Liver (tissue), 9 donors: ENCODE measurements around the gene SPOP. TPM values are rescaled to one million over a fixed set of nuclear protein-coding genes. Genes with fewer than 3 reads are reported as not detected.

Experiments used
- DNase-seq: peaks from one replicate; pipeline ENCODE4 v3.0.0-alpha.2; 2017; ENCODE audit warnings: low spot score
- H3K27ac ChIP-seq, 2 donors: one replicate each; pipeline ENCODE4 v1.7.0; 2013; ENCODE audit warnings: inconsistent platforms in 2 of 2, low read length in 2 of 2, control low read depth in 1 of 2, low read depth in 1 of 2, mild to moderate bottlenecking in 1 of 2
- H3K27me3 ChIP-seq, 4 donors: one replicate each; pipeline versions ENCODE4 v1.6.1 to v1.7.0; 2013; ENCODE audit warnings: low read length in 3 of 4, inconsistent platforms in 1 of 4, mild to moderate bottlenecking in 1 of 4, moderate library complexity in 1 of 4; ENCODE audit not compliant: control insufficient read depth in 4 of 4, insufficient read depth in 4 of 4
- H3K36me3 ChIP-seq, 4 donors: one replicate each; pipeline versions ENCODE4 v1.6.1 to v1.7.0; 2013; ENCODE audit warnings: low read length in 3 of 4, mild to moderate bottlenecking in 3 of 4, low read depth in 1 of 4, moderate library complexity in 1 of 4; ENCODE audit not compliant: control insufficient read depth in 4 of 4, insufficient read depth in 3 of 4
- H3K4me1 ChIP-seq, 4 donors: one replicate each; pipeline versions ENCODE4 v1.6.1 to v1.7.0; 2013; ENCODE audit warnings: low read length in 3 of 4, mild to moderate bottlenecking in 3 of 4, moderate library complexity in 1 of 4; ENCODE audit not compliant: control insufficient read depth in 4 of 4, insufficient read depth in 4 of 4
- H3K4me3 ChIP-seq, 3 donors: one replicate each; pipeline versions ENCODE4 v1.6.1 to v1.7.0; 2013; ENCODE audit warnings: low read length in 3 of 3, control low read depth in 1 of 3, low read depth in 1 of 3, mild to moderate bottlenecking in 1 of 3
- H3K9ac ChIP-seq, 2 donors: one replicate each; pipeline ENCODE4 v1.7.0; 2013; ENCODE audit warnings: low read length in 2 of 2, mild to moderate bottlenecking in 2 of 2, moderate library complexity in 2 of 2, control low read depth in 1 of 2, low read depth in 1 of 2
- H3K9me3 ChIP-seq, 4 donors: one replicate each; pipeline versions ENCODE4 v1.6.1 to v1.7.0; 2013; ENCODE audit warnings: low read length in 3 of 4; ENCODE audit not compliant: control insufficient read depth in 4 of 4
- ATF3 ChIP-seq: IDR thresholded peaks from 2 replicates; pipeline ENCODE4 v1.6.1; 2016; ENCODE audit warnings: antibody characterized with exemption
- EGR1 ChIP-seq, 2 donors: IDR thresholded peaks; 2 replicates each; pipeline ENCODE4 v1.6.1; 2016 to 2018; ENCODE audit warnings: antibody characterized with exemption in 2 of 2, low read depth in 2 of 2
- FOXA1 ChIP-seq: IDR thresholded peaks from 2 replicates; pipeline ENCODE4 v1.6.1; 2016; ENCODE audit warnings: antibody characterized with exemption
- FOXA2 ChIP-seq: IDR thresholded peaks from 2 replicates; pipeline ENCODE4 v1.6.1; 2016; ENCODE audit warnings: antibody characterized with exemption
- HNF4A ChIP-seq, 2 donors: conservative IDR thresholded peaks; 2 replicates each; pipeline ENCODE4 v1.6.1; 2016; ENCODE audit warnings: antibody characterized with exemption in 2 of 2, mild to moderate bottlenecking in 2 of 2
- HNF4G ChIP-seq: IDR thresholded peaks from 2 replicates; pipeline ENCODE4 v1.6.1; 2016; ENCODE audit warnings: antibody characterized with exemption
- JUND ChIP-seq, 2 donors: IDR thresholded peaks; 2 replicates each; pipeline ENCODE4 v1.6.1; 2016; ENCODE audit warnings: antibody characterized with exemption in 2 of 2
- MAX ChIP-seq: IDR thresholded peaks from 2 replicates; pipeline ENCODE4 v1.6.1; 2016; ENCODE audit warnings: antibody characterized with exemption
- NR2F2 ChIP-seq: IDR thresholded peaks from 2 replicates; pipeline ENCODE4 v1.6.1; 2016; ENCODE audit warnings: antibody characterized with exemption
- RAD21 ChIP-seq, 2 donors: IDR thresholded peaks; 2 replicates each; pipeline ENCODE4 v1.6.1; 2016; ENCODE audit warnings: antibody characterized with exemption in 2 of 2, mild to moderate bottlenecking in 2 of 2
- RXRA ChIP-seq, 2 donors: IDR thresholded peaks; 2 replicates each; pipeline ENCODE4 v1.6.1; 2017 to 2018; ENCODE audit warnings: antibody characterized with exemption in 2 of 2, mild to moderate bottlenecking in 1 of 2
- TAF1 ChIP-seq: conservative IDR thresholded peaks from 2 replicates; pipeline ENCODE4 v1.6.1; 2016; ENCODE audit warnings: antibody characterized with exemption, mild to moderate bottlenecking
- YY1 ChIP-seq: IDR thresholded peaks from 2 replicates; pipeline ENCODE4 v1.6.1; 2016; ENCODE audit warnings: antibody characterized with exemption, mild to moderate bottlenecking
- WGBS: extraction: QIAGEN DNeasy Blood & Tissue Kit; methylation state at CpG from one replicate; pipeline ENCODE4 v1.1.7; 2013; 5-methylcytosine and 5-hydroxymethylcytosine counted together
- polyA plus RNA-seq, 2 donors: library from polyadenylated mRNA; stranded (reverse) in 1 of 2; unstranded in 1 of 2; fragments of 200-250 nt in 1 of 2; fragments of >200 nt in 1 of 2; fragmentation: Nextera tagmentation in 1 of 2; extraction: Ambion mirVana in 1 of 2; gene quantifications; one replicate each; pipeline versions ENCODE4 v1.2.1 to v1.2.3, GENCODE V29; 2013 to 2015
- total RNA-seq, 2 donors: library from RNA; depleted of rRNA; stranded (reverse); fragments of >200 nt; gene quantifications; one replicate each; pipeline ENCODE4 v1.2.3, GENCODE V29; 2014
- TF ChIP-seq, protein P1 (sequence below): IDR thresholded peaks from 2 replicates; pipeline ENCODE4 v1.6.1; 2016; ENCODE audit warnings: antibody characterized with exemption
- TF ChIP-seq, protein P2 (sequence below): fragments of 150-350 bp; IDR thresholded peaks from 2 replicates; pipeline ENCODE4 v1.5.1; 2017; ENCODE audit warnings: improper control_type of control experiment, low read depth, low read length; ENCODE audit not compliant: missing input control
- donor health status: healthy.
- donor health status: healthy.
- donor health status: healthy.
- donor health status: healthy.
- donor health status: healthy.

Gene SPOP
- total and polyA plus RNA-seq, 4 donors: 21.6 to 50.8 (median 42.4) TPM

DNA sequence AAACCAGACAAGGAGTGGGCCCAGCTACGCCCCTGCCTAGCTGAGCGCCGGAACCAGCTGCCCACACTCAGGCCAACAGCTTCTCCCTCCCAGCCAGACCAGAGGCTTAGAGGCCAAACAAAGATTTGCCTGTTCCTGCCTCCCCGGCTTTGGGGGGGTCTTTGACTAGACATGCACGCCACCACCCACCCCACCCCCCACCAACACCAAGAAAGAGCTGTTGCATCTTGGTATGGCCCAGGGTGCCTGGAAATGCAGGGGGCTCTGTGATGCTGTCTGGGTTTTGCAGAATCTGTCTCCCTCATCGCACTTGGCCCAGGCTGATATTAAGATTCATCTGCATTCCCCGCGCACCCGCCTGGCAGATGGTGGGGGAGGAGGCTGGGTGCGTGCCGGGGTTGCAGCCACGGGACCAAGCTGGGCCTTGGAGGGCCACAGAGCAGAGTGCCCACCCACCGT, 103.5 kb downstream of the SPOP start:
- no peak overlapping the region for H3K27ac ChIP-seq
- 80% methylated on average over 13 of the region's 13 CpGs for WGBS
- DNase-seq: no peak
- H3K27me3 ChIP-seq: peaks cover 0 to 5% (median 2%) of the 10 kb centered on the region in 4 donors
- H3K36me3 ChIP-seq: no peaks in the 10 kb centered on the region
- no peak overlapping the region for H3K9ac ChIP-seq
- no peak overlapping the region for H3K4me3 ChIP-seq
- no peaks in the 10 kb centered on the region for H3K9me3 ChIP-seq
- TF ChIP-seq, protein P1, sequence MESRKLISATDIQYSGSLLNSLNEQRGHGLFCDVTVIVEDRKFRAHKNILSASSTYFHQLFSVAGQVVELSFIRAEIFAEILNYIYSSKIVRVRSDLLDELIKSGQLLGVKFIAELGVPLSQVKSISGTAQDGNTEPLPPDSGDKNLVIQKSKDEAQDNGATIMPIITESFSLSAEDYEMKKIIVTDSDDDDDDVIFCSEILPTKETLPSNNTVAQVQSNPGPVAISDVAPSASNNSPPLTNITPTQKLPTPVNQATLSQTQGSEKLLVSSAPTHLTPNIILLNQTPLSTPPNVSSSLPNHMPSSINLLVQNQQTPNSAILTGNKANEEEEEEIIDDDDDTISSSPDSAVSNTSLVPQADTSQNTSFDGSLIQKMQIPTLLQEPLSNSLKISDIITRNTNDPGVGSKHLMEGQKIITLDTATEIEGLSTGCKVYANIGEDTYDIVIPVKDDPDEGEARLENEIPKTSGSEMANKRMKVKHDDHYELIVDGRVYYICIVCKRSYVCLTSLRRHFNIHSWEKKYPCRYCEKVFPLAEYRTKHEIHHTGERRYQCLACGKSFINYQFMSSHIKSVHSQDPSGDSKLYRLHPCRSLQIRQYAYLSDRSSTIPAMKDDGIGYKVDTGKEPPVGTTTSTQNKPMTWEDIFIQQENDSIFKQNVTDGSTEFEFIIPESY: no peak
- TF ChIP-seq HNF4A (conservative IDR thresholded peaks at IDR 0.05) (no peak), HNF4G (no peak), YY1 (no peak), NR2F2 (no peak), RAD21 (IDR thresholded peaks at IDR 0.05) (no peak), FOXA2 (no peak), EGR1 (IDR thresholded peaks at IDR 0.05; ENCODE audit: low read depth in 2 of 2) (no peak), RXRA (IDR thresholded peaks at IDR 0.05) (no peak), TAF1 (no peak), JUND (IDR thresholded peaks at IDR 0.05) (no peak), FOXA1 (no peak), MAX (no peak), ATF3 (no peak)
- peaks cover 11 to 27% (median 13%) of the 10 kb centered on the region in 4 donors for H3K4me1 ChIP-seq

DNA sequence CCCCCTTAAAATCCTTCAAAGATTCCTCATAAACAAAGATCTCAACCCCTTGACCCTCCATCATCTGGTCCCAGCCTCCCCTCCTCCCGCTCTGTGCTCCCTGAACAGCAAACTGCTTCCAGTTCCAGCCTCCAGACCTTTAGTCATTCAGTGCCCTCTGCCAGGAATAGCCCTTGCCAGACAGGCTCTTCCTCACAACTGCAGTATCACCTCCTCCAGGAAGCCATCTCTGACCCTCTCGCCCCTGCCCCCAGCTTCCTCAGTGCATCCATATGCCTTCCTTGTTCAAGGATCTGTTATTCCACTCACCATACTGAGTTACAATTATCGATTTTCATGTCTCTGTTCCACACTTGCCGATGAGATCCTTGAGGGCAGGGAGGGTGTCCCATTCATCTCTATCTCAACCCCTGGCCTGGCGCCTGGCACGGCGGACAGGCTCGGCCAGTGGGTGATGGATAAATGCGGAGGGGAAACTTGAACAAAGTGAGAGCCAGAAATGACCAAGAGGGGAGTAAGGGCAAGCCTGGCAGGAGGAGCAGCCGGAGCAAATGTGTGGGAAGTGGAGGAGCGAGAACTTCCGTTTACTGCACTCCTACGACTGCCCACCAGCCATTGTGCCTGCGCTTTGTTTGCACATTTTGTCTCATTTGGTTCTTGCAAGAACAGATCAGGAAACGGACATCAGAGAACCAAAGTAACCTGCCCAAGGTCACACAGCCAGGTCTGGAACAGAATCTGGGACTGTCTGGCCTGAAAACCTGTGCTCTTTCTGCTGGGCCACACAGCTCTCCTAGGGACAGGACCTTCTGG, 104.2 kb downstream of the SPOP start:
- Histone ChIP-seq H3K36me3 (no peaks in the 10 kb centered on the region), H3K9me3 (no peaks in the 10 kb centered on the region), H3K27ac (no peak overlapping the region), H3K4me3 (no peak overlapping the region), H3K4me1 (peaks cover 11 to 27% (median 13%) of the 10 kb centered on the region in 4 donors), H3K27me3 (peaks cover 0 to 5% (median 2%) of the 10 kb centered on the region in 4 donors), H3K9ac (no peak overlapping the region)
- 58% methylated on average over 15 of the region's 15 CpGs for WGBS
- TF ChIP-seq HNF4A (conservative IDR thresholded peaks at IDR 0.05): no peak
- TF ChIP-seq, protein P2, sequence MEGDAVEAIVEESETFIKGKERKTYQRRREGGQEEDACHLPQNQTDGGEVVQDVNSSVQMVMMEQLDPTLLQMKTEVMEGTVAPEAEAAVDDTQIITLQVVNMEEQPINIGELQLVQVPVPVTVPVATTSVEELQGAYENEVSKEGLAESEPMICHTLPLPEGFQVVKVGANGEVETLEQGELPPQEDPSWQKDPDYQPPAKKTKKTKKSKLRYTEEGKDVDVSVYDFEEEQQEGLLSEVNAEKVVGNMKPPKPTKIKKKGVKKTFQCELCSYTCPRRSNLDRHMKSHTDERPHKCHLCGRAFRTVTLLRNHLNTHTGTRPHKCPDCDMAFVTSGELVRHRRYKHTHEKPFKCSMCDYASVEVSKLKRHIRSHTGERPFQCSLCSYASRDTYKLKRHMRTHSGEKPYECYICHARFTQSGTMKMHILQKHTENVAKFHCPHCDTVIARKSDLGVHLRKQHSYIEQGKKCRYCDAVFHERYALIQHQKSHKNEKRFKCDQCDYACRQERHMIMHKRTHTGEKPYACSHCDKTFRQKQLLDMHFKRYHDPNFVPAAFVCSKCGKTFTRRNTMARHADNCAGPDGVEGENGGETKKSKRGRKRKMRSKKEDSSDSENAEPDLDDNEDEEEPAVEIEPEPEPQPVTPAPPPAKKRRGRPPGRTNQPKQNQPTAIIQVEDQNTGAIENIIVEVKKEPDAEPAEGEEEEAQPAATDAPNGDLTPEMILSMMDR: no peak
- no peak for DNase-seq
